Measurements from ENCODE around the gene NOS1AP.

Gene NOS1AP

GRCh38 chr1:162386292-162387225 is 317.1 kb downstream of the NOS1AP start:
- TF ChIP-seq CTCF (conservative IDR thresholded peaks at IDR 0.05; ENCODE audit: low read depth, low read length) = no peak
- no peak for DNase-seq (ENCODE audit: low read depth)
- H3K4me3 ChIP-seq (ENCODE audit: low read depth, low read length) = no peak overlapping the region

- DNase-seq (ENCODE audit: low read depth) = no peak
- no peak overlapping the region for H3K4me3 ChIP-seq (ENCODE audit: low read depth, low read length)
- TF ChIP-seq CTCF (conservative IDR thresholded peaks at IDR 0.05; ENCODE audit: low read depth, low read length) = no peak
Observed at GRCh38 chr1:162387226-162388082, 318.0 kb downstream of the NOS1AP start.

GRCh38 chr1:162388083-162388594 is 318.6 kb downstream of the NOS1AP start:
- no peak overlapping the region for H3K4me3 ChIP-seq (ENCODE audit: low read depth, low read length)
- TF ChIP-seq CTCF (conservative IDR thresholded peaks at IDR 0.05; ENCODE audit: low read depth, low read length) = no peak
- DNase-seq (ENCODE audit: low read depth) = no peak

GRCh38 chr1:162388615-162389014 is 319.1 kb downstream of the NOS1AP start:
- peak; percentile 69 for DNase-seq (ENCODE audit: low read depth)
- no peak for TF ChIP-seq CTCF (conservative IDR thresholded peaks at IDR 0.05; ENCODE audit: low read depth, low read length)
- H3K4me3 ChIP-seq (ENCODE audit: low read depth, low read length) = no peak overlapping the region

- TF ChIP-seq CTCF (conservative IDR thresholded peaks at IDR 0.05; ENCODE audit: low read depth, low read length) = no peak
- no peak overlapping the region for H3K4me3 ChIP-seq (ENCODE audit: low read depth, low read length)
- DNase-seq (ENCODE audit: low read depth) = peak; percentile 73
Observed at GRCh38 chr1:162389021-162389818, 319.7 kb downstream of the NOS1AP start.

- DNase-seq (ENCODE audit: low read depth) = no peak
- no peak for TF ChIP-seq CTCF (conservative IDR thresholded peaks at IDR 0.05; ENCODE audit: low read depth, low read length)
- no peak overlapping the region for H3K4me3 ChIP-seq (ENCODE audit: low read depth, low read length)
Observed at GRCh38 chr1:162389971-162390370, 320.5 kb downstream of the NOS1AP start.

Measured in choroid plexus epithelial cell (primary cell).